NCI-H2227 (cell line): Measurements from ENCODE around the gene VPS4B.

ENCODE experiments used
- DNase-seq: peaks from one replicate; lab custom pipeline; 2025; ENCODE audit not compliant: unreplicated experiment; lab: John Stamatoyannopoulos, UW

The VPS4B gene

GRCh38 chr18:63431180-63431579, 8.9 kb upstream of the VPS4B start:
- DNase-seq, result no peak

GRCh38 chr18:63430526-63430925, 8.2 kb upstream of the VPS4B start:
- no peak for DNase-seq

- no peak for DNase-seq
Observed at GRCh38 chr18:63427558-63427957, 5.3 kb upstream of the VPS4B start.

GRCh38 chr18:63422864-63423304, 608 bp upstream of the VPS4B start:
- DNase-seq, result no peak

- no peak for DNase-seq
Observed at GRCh38 chr18:63421514-63421913, 762 bp downstream of the VPS4B start.

- DNase-seq, result no peak
Observed at GRCh38 chr18:63412953-63413352, 9.3 kb downstream of the VPS4B start.

- no peak for DNase-seq
Observed at GRCh38 chr18:63410792-63411191, 11.5 kb downstream of the VPS4B start.

GRCh38 chr18:63409301-63409700, 13.0 kb downstream of the VPS4B start:
- DNase-seq, result no peak

GRCh38 chr18:63407734-63408133, 14.5 kb downstream of the VPS4B start:
- no peak for DNase-seq

- DNase-seq, result no peak
Observed at GRCh38 chr18:63405986-63406385, 16.3 kb downstream of the VPS4B start.

GRCh38 chr18:63402246-63403162, 19.8 kb downstream of the VPS4B start:
- DNase-seq, result no peak

GRCh38 chr18:63399300-63399699, 23.0 kb downstream of the VPS4B start:
- DNase-seq, result no peak

- no peak for DNase-seq
Observed at GRCh38 chr18:63397349-63397748, 24.9 kb downstream of the VPS4B start.

- DNase-seq, result no peak
Observed at GRCh38 chr18:63395503-63395902, 26.8 kb downstream of the VPS4B start.

GRCh38 chr18:63394954-63395353, 27.3 kb downstream of the VPS4B start:
- DNase-seq, result no peak

- no peak for DNase-seq
Observed at GRCh38 chr18:63387861-63388260, 34.4 kb downstream of the VPS4B start.

GRCh38 chr18:63382843-63383242, 39.4 kb downstream of the VPS4B start:
- DNase-seq, result no peak

- DNase-seq, result no peak
Observed at GRCh38 chr18:63379639-63379962, 42.7 kb downstream of the VPS4B start.

- no peak for DNase-seq
Observed at GRCh38 chr18:63378919-63379638, 43.2 kb downstream of the VPS4B start.

- DNase-seq, result no peak
Observed at GRCh38 chr18:63377275-63377980, 44.8 kb downstream of the VPS4B start.

GRCh38 chr18:63376538-63376937, 45.7 kb downstream of the VPS4B start:
- DNase-seq, result no peak

- DNase-seq, result no peak
Observed at GRCh38 chr18:63374540-63374939, 47.7 kb downstream of the VPS4B start.
